GM12873 (cell line): ENCODE measurements around the gene TMEM150A.

Experiments
- CTCF ChIP-seq: IDR thresholded peaks from 2 replicates; pipeline ENCODE4 v1.5.1; 2012; ENCODE audit warnings: low read depth, mild to moderate bottlenecking, moderate library complexity, low read length, control low read depth; ENCODE audit not compliant: insufficient read depth; ENCODE audit errors: missing control alignments

TMEM150A gene

GRCh38 chr2:85628658-85629057, 26.2 kb upstream of the TMEM150A start:
- no peak for TF ChIP-seq CTCF

GRCh38 chr2:85623991-85624390, 21.5 kb upstream of the TMEM150A start:
- no peak for TF ChIP-seq CTCF

- TF ChIP-seq CTCF, result no peak
Measured at GRCh38 chr2:85621338-85621737, 18.8 kb upstream of the TMEM150A start.

GRCh38 chr2:85619617-85620016, 17.1 kb upstream of the TMEM150A start:
- TF ChIP-seq CTCF, result no peak

- TF ChIP-seq CTCF, result no peak
Measured at GRCh38 chr2:85615413-85615728, 12.9 kb upstream of the TMEM150A start.

GRCh38 chr2:85613717-85614515, 11.4 kb upstream of the TMEM150A start:
- TF ChIP-seq CTCF, result no peak

GRCh38 chr2:85611705-85612587, 9.4 kb upstream of the TMEM150A start, which contains the start of gene C2orf68:
TSS of gene C2orf68 (minus strand) at chr2:85612066. CDS start at chr2:85611984, 82 bp downstream.
- no peak for TF ChIP-seq CTCF
